Suppressor macrophage treated with lipopolysaccharide for 4 hours (primary cell): ENCODE measurements around the gene KCNA2.

Source experiments
- DNase-seq: peaks from one replicate; pipeline ENCODE4 v3.0.0-alpha.2; 2020

The KCNA2 gene

GRCh38 chr1:110628323-110629105 is 22.4 kb upstream of the KCNA2 start:
- no peak for DNase-seq

- DNase-seq: peak; percentile 94
Measured at GRCh38 chr1:110627764-110628163, 21.6 kb upstream of the KCNA2 start.

DNA sequence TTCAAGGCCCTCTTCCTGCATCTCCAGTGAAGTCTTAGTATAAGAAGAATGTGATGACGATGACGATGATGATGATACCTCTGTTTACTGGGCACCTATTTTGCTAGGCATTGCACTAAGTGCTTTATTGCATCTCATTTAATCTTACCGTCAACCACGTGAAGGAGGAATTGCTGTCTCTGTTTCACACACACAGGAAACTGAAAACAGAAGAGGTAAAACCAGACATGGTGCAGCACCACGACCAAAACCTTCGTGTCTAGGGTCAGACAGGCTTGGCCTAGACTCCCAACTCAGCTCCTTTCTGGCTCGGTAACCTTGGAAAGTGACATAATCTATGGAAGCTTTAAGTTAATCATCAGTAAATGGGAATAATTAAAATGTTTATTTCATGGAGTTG is 20.7 kb upstream of the KCNA2 start:
- no peak for DNase-seq

- no peak for DNase-seq
Measured at GRCh38 chr1:110620686-110621085, 14.5 kb upstream of the KCNA2 start.

DNA sequence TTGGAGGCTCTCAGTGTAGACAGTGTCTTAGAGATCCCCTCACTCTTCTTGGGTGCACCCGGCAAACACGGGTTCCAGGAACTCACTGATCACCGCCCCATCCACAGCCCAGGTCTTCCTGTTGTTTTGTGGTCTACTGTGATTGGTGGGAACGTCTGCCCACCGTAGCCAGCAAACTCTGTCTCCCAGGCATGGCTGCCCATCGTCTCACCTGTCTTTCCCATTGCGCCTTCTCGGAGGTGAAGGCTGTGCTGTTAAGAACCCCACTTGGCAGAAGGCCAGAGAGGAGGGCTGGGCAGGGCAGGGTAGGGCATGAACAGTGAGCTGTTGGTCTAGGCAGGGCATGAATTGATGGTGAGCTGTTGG is 14.1 kb upstream of the KCNA2 start:
- no peak for DNase-seq

GRCh38 chr1:110619412-110620249 is 13.5 kb upstream of the KCNA2 start:
- DNase-seq: peak; percentile 96

DNA sequence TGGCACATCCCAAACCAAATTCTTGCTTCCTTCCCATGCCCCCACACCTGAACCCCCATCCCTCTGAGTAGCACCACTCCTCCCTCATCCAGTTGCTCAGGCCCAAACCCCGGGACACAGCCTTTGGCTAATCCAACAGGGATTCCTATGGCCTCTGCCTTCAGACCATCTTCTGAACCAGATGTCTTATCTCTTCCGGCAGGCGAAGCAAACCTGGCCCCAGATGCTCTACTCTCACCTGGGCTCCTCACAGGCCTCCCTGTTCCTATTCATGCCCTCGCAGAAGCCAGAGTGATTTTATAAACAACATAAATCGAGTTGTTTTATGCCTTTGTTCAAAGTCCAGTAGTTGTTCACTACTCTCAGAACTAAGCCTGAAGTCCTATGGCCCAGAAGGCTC is 12.5 kb upstream of the KCNA2 start:
- no peak for DNase-seq

DNA sequence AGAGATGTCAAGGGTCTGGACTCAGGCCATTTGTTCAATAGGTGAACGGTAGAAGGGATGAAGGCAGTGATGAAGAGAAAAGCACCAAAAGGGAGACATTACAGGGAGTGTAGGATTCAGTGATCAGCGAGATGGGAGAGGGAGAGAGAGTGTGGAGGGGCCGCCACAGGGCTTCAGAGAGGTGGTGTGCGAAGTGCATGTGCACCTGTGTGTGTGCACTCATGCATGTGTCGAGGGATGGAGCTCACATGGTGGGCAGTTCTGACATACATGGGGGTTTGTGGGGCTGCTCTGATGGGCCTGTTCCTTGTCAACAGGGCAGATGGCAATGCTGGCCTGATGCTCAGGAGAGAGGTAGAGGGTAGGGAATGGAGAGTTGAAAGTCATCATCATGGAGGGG is 11.4 kb upstream of the KCNA2 start:
- DNase-seq: no peak

- no peak for DNase-seq
Measured at GRCh38 chr1:110617116-110617515, 11.0 kb upstream of the KCNA2 start.

DNA sequence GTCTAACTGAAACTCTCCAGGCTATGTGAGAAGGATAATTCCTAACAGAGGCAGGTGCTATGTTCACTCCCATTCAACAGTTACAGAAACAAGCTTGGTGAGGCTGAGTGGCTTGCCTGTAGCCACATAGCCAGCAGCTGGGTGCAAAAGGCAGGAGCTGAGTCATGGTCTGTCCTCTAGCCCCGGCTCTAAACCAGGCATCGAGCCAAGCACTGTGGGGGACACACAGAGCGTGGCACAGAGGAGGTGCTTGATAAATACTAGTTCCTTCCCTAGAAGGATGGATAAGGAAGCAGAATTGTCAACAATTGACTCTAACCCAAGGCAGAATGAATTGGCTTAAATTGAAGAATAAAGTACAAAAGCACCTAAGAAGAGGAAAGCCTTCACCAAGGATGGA is 10.4 kb upstream of the KCNA2 start:
- peak; percentile 49 for DNase-seq

- peak; percentile 68 for DNase-seq
Measured at GRCh38 chr1:110615548-110616130, 9.5 kb upstream of the KCNA2 start.

- DNase-seq: no peak
Measured at GRCh38 chr1:110612060-110612745, 6.0 kb upstream of the KCNA2 start.

- DNase-seq: no peak
Measured at GRCh38 chr1:110610696-110611286, 4.6 kb upstream of the KCNA2 start.

DNA sequence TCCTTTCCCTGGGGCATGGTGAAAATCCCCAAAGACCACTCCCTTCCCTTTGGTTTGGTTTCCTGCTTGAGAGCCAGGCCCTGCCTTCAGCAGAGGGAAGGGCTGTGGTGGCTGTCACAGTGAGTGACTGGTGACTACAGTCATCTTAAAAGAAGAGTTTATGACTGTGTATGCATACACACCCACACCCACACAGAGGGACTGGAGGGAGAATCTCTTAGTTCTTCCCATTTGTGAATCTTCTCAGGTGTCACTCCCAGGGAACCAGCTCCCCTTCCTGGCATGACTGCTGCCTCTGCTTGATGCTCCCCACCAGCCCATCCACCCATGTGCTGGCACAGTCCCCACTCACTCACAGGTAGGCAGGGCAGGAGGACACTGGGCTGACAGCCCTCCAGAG is 3.9 kb upstream of the KCNA2 start:
- DNase-seq: peak; percentile 46

DNA sequence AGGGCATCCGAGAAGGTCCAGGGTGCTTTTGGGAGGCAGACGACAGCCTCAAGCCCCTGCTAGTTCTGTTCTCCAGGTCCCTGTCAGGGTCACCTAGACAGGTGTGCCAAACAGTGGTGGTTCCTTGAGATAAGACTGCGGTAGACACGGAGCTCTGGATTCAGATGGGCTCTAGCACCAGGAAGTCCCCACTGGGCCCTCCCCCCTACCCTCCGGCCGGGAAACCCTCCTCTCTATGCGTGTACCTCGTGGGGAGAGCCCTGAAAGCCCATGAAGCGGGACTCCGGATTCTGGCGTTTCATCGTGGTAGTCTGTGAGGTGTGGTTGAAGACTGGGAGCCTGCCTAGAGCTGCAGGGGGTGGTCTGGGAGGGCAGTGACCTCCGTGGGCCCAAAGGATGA is 2.1 kb upstream of the KCNA2 start:
- DNase-seq: no peak

DNA sequence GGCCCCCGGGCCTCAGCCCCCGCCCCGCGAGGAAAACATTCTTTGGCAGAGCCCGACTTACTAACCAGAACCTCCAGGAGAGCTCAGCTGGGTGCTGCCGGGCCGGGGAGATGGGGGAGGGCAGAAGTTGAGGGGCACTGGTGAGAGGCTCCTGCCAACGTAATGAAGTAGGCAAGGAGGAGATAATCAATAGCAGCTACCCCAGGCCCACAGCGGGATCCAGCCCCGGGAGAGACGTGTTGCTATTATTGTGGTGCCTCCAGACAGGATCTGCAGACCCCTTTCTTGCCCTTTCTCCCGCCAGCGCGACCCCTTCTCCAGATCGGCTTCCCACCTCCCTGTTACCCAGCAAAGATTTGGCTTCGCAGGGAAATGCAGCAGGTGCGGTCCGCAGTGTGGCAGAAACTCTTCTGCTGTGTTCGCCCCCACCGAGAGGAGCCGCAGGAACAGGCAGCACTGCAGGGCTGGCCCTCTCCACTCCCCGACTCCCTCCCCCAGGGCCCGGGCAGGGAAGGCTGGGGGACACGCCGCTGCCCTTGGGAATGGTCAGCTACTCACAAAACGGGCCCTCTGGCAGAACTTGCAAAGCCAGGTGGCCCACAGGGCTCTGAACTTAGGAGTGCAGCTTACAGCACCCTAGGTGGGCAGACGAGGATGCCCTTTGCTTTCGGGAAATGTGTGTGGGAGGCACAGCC is 1.5 kb upstream of the KCNA2 start:
- no peak for DNase-seq

- DNase-seq: no peak
Measured at GRCh38 chr1:110606657-110607535, 738 bp upstream of the KCNA2 start.

- DNase-seq: no peak
Measured at GRCh38 chr1:110605446-110605845, 712 bp downstream of the KCNA2 start.

DNA sequence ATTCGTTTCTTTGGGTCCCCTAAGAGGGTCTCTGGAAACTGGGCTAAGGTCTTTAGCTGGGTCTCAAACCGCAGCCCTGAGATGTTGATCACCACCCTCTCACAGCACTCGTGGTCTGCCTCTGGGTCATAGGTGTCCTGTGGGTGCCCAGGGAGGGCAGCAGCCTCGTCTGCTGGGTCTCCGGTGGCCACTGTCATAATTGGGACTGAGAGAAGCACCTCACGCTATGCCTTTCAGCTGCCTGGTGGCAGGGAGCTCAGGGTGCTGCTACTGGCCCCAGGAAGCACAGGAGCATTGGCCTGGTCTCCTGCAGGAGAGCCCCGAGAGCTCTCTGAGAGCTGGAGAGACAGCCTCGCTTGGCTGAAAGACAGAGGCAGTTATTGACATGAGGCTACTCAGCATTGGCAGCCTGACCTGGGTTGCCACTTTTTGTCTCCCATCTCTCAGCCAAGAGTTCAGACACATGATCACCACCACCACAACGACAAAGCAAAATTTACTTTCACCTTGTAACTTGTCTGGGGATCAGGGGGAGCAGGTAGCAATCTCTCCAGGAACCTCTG is 1.5 kb downstream of the KCNA2 start:
- no peak for DNase-seq

GRCh38 chr1:110603058-110603457 is 3.1 kb downstream of the KCNA2 start:
- DNase-seq: no peak

DNA sequence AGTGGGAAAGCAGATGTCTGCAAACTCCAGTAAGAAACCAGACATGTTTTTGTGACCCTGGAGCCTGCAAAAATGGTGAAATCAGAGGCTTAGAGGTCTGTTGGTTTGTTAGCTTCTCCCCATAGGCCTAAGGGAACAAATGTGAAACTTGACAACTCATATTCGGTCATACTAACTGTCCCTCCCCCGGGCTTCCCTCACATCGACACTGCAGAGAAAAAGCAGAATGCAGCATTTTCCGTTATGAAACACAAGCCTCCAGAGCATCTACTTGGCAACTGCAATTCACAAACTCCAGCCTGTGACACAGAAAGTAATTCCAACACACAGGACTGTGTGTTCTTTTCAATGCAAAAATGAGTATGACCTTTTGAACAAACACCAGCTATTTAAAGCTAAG is 3.7 kb downstream of the KCNA2 start:
- no peak for DNase-seq
